Upper lobe of right lung (tissue), 1 donor: Measurements from ENCODE around the gene YIPF5. TPM values are rescaled to one million over a fixed set of nuclear protein-coding genes. Genes with fewer than 3 reads are reported as not detected.
A peak's percentile ranks its signal among the peaks of the same experiment; 100 is the strongest.

Experiments
- ATAC-seq: fragments of 200-7000 bp; cut with Tn5 transposase; one replicate; pipeline ENCODE4 v1.9.1; 2020; ENCODE audit warnings: mild to moderate bottlenecking, moderate library complexity
- DNase-seq: peaks from one replicate; pipeline ENCODE4 v3.0.0-alpha.2; 2020
- H3K27ac ChIP-seq: fragments of 200-600 bp; one replicate; pipeline ENCODE4 v1.8.0; 2022
- H3K27me3 ChIP-seq: fragments of 200-600 bp; one replicate; pipeline ENCODE4 v1.8.0; 2022; ENCODE audit warnings: mild to moderate bottlenecking
- H3K36me3 ChIP-seq: fragments of 200-600 bp; one replicate; pipeline ENCODE4 v1.8.0; 2022
- H3K4me1 ChIP-seq: fragments of 200-600 bp; one replicate; pipeline ENCODE4 v1.8.0; 2022
- H3K4me3 ChIP-seq: fragments of 200-600 bp; one replicate; pipeline ENCODE4 v1.8.0; 2022; ENCODE audit warnings: mild to moderate bottlenecking
- H3K9me3 ChIP-seq: fragments of 200-600 bp; one replicate; pipeline ENCODE4 v1.8.0; 2022
- intact Hi-C: fragments of 100-400 bp; cut with DNase I; formaldehyde crosslinking; loops from one replicate; pipeline ENCODE4 v1.11.0; 2022
- total RNA-seq: library from RNA; stranded (reverse); fragmentation: NEBNext Ultra II Directional; extraction: Animal tissue kit (Norgen Biotek cat#: 25700); gene quantifications from one replicate; pipeline ENCODE4 v1.2.1, GENCODE V29; 2021
- TF ChIP-seq, protein P1 (sequence below): fragments of 200-600 bp; IDR thresholded peaks from one replicate; pipeline ENCODE4 v1.8.0; 2022; ENCODE audit warnings: antibody characterized with exemption
- donor health status: DM: no; HTN: yes; CAD: no; lungs with severe emphysema.

YIPF5 gene
- total RNA-seq, 1 donor from 2014 or later = 47.6 TPM

DNA sequence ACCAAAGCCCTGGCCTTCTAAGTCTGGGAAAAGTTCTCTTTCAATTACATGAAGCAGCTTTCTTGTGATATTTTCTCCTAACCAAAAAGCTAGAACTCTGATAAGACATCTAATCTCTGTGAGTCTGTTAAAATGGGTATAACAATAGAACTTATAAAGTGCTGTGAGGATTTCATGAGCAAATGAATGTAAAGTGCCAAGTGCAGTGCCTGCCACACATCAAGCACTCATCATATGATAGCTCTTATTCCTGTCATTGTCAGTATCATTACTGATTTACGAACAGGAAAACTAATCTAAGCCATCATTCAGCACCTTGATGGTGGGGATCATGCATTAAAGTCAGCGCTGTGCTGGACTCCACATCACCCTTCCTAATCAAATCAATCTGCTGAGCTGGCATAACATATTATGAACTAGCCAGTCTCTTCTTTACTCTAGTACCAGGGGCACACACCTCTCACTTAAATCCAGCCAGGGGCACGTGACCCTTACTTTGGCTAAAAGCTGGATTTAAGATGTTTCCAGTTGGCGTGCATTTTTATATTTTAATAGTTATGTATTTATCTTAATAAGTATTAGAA lies 37.3 kb downstream of the YIPF5 start:
- no peak overlapping the region for H3K27ac ChIP-seq
- TF ChIP-seq, protein P1, sequence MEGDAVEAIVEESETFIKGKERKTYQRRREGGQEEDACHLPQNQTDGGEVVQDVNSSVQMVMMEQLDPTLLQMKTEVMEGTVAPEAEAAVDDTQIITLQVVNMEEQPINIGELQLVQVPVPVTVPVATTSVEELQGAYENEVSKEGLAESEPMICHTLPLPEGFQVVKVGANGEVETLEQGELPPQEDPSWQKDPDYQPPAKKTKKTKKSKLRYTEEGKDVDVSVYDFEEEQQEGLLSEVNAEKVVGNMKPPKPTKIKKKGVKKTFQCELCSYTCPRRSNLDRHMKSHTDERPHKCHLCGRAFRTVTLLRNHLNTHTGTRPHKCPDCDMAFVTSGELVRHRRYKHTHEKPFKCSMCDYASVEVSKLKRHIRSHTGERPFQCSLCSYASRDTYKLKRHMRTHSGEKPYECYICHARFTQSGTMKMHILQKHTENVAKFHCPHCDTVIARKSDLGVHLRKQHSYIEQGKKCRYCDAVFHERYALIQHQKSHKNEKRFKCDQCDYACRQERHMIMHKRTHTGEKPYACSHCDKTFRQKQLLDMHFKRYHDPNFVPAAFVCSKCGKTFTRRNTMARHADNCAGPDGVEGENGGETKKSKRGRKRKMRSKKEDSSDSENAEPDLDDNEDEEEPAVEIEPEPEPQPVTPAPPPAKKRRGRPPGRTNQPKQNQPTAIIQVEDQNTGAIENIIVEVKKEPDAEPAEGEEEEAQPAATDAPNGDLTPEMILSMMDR = no peak
- intact Hi-C loops = no loop called here
- H3K36me3 ChIP-seq = no peaks in the 10 kb centered on the region
- H3K27me3 ChIP-seq = no peaks in the 10 kb centered on the region
- ATAC-seq (no peak), DNase-seq (no peak)
- H3K4me3 ChIP-seq = no peak overlapping the region
- no peaks in the 10 kb centered on the region for H3K9me3 ChIP-seq
- no peaks in the 10 kb centered on the region for H3K4me1 ChIP-seq

DNA sequence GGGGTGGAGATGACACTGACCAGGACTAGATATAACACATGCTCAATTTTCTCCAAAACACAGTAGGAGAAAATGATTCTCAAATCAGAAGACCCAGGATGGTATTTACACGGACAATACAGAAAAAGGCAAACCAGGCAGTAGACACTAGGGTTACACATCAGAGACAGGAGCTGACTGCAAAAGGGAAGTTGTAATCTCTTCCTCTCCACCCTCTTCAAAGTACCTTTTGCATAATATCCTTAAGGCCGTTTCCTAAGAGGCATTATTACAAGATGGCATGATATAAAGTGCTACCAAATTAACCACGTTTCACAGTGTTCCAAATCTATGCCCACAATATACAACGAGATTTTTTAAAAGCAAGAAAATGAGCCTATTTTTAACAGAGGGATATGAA lies 39.2 kb downstream of the YIPF5 start:
- Histone ChIP-seq H3K4me1 (no peaks in the 10 kb centered on the region), H3K9me3 (no peaks in the 10 kb centered on the region), H3K27ac (no peak overlapping the region), H3K27me3 (no peaks in the 10 kb centered on the region), H3K4me3 (no peak overlapping the region), H3K36me3 (no peaks in the 10 kb centered on the region)
- TF ChIP-seq, protein P1 = no peak
- intact Hi-C loops = no loop called here
- DNase-seq = no peak
- peak; percentile 70 for ATAC-seq

DNA sequence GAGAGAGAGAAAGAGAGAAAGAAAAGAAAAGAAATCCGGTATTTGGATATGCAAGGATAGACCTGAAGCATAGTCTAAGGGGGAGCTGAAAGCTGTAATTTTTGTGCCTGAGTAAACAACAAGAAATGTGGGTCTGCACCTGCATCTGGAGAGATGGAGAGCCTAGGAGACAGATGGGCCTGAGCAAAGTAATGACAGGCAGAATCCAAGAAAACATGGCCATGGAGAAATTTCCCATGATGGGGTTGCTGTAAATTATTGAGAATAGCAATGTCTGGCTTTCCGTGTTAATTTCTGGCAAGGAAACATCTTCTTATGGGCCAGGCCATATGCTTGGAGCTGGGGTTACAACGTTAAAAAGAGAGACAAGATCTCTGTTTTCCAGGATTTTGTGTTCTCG lies 40.2 kb downstream of the YIPF5 start:
- Histone ChIP-seq H3K9me3 (no peaks in the 10 kb centered on the region), H3K4me3 (no peak overlapping the region), H3K4me1 (no peaks in the 10 kb centered on the region), H3K36me3 (no peaks in the 10 kb centered on the region), H3K27ac (no peak overlapping the region), H3K27me3 (no peaks in the 10 kb centered on the region)
- TF ChIP-seq, protein P1 = no peak
- ATAC-seq = no peak
- DNase-seq = no peak
- intact Hi-C loops = no loop called here

DNA sequence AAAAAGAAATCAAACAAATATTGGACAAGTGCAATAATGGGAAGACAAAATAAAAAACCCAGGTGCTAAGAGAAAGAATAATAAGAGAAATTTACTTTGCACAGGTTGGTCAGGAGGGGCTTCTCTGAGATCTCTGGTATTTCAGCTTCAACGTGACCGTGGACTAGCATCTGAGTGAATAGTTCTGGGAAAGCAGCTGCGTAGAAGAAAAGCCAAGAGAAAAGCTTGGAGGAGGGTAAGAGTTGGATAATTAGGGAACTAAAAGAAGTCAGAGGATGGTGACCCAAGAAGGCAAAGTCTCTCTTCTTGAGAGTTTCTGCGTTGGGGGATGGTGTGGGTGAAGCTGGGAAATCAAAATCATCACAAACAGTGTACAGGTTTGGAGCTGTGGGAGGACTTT lies 41.6 kb downstream of the YIPF5 start:
- intact Hi-C loops = no loop called here

DNA sequence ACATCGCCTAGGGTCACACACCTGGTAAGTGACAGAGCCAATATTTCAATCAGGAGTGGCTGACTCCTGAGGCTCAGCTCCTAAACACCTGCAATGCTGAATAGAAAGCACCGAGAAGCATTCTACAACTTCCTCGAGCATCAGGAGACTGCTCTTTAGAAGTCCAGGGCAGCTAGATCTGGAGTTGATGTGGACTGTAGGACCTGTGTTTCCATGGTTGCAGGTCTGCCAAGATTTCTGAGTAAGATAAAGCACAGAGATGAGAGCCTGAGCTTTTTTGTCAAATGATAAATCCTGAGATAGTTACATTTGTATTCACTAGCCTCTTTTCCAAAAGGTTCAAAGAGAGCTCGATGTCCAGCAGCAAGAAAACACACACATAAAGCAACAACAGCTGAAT lies 43.8 kb downstream of the YIPF5 start:
- TF ChIP-seq, protein P1 = no peak
- Histone ChIP-seq H3K36me3 (no peaks in the 10 kb centered on the region), H3K27me3 (no peaks in the 10 kb centered on the region), H3K9me3 (no peaks in the 10 kb centered on the region), H3K4me1 (no peaks in the 10 kb centered on the region), H3K4me3 (no peak overlapping the region), H3K27ac (no peak overlapping the region)
- intact Hi-C loops = no loop called here
- DNase-seq (no peak), ATAC-seq (no peak)

More for the DNA sequence above, 41.6 kb downstream of the YIPF5 start:
- Histone ChIP-seq H3K36me3 (no peaks in the 10 kb centered on the region), H3K9me3 (no peaks in the 10 kb centered on the region), H3K4me3 (no peak overlapping the region), H3K27ac (no peak overlapping the region), H3K4me1 (no peaks in the 10 kb centered on the region), H3K27me3 (no peaks in the 10 kb centered on the region)
- TF ChIP-seq, protein P1 = no peak
- no peak for ATAC-seq
- no peak for DNase-seq
